K562 (cell line): ENCODE data around the gene FOXR1. TPM values are rescaled to one million over a fixed set of nuclear protein-coding genes. Genes with fewer than 3 reads are reported as not detected.
A peak's percentile ranks its signal among the peaks of the same experiment; 100 is the strongest.

Source experiments
- ATAC-seq: fragments of 200-7000 bp; cut with Tn5 transposase; 3 replicates; pipeline ENCODE4 v1.9.1; 2020; ENCODE audit warnings: moderate library complexity
- BruUV-seq: library from RNA; stranded (reverse); fragments of 400-500 nt; replicated peaks from 2 replicates; lab custom pipeline; 2021; lab: Mats Ljungman, UMichigan
- CTCF ChIA-PET: fragments of 300-600 bp; formaldehyde crosslinking; extraction: SDS; loops from one replicate; lab custom pipeline; 2021; ENCODE audit warnings: low intra/inter-chr PET ratio; lab: Yijun Ruan, JAX
- POLR2A ChIA-PET: fragments of 300-600, 350-650 bp; sonication (Branson Sonifier 250); formaldehyde crosslinking; extraction: SDS; loops from one replicate; lab custom pipeline; 2021; ENCODE audit warnings: antibody characterized with exemption, inconsistent platforms; lab: Yijun Ruan, JAX
- DNase-seq, 4 experiments: peaks; one replicate each; pipeline versions ENCODE4 v3.0.0 to v3.0.0-alpha.2; 2011 to 2018; ENCODE audit warnings: low spot score in 3 of 4, mixed read lengths in 3 of 4; ENCODE audit errors: extremely low read depth in 1 of 4
- FAIRE-seq: peaks from 2 replicates; lab custom pipeline; 2011; peaks lifted over from hg19 to GRCh38; lab: Jason Lieb, UNC
- H2AFZ ChIP-seq: 2 replicates; pipeline ENCODE4 v1.6.0; 2011; ENCODE audit warnings: low read depth, low read length, control low read depth, inconsistent platforms
- H3K27ac ChIP-seq: fragments of 200-600 bp; 3 replicates; pipeline ENCODE4 v1.8.0; 2011; ENCODE audit warnings: low read depth, mild to moderate bottlenecking, control low read depth, inconsistent platforms, low read length, moderate library complexity, mixed read lengths; ENCODE audit errors: extremely low read depth
- H3K27me3 ChIP-seq, 2 experiments: fragments of 300-600 bp in 1 of 2; 2 replicates in 1 of 2; 3 replicates in 1 of 2; pipeline versions ENCODE4 v1.6.0 to v1.8.0; 2011; ENCODE audit warnings: inconsistent platforms in 2 of 2, low read length in 2 of 2, mild to moderate bottlenecking in 1 of 2, mixed read lengths in 1 of 2, moderate library complexity in 1 of 2; ENCODE audit not compliant: control insufficient read depth in 2 of 2, insufficient read depth in 2 of 2
- H3K36me3 ChIP-seq: fragments of 300-600 bp; 3 replicates; pipeline ENCODE4 v1.8.0; 2011; ENCODE audit warnings: mild to moderate bottlenecking, low read length, inconsistent platforms; ENCODE audit not compliant: control insufficient read depth, insufficient read depth
- H3K4me1 ChIP-seq, 2 experiments: fragments of 200-600 bp in 1 of 2; replicated peaks in 1 of 2; 2 replicates in 1 of 2; 3 replicates in 1 of 2; pipeline versions ENCODE4 v1.5.1 to v1.8.0; 2011; ENCODE audit warnings: inconsistent platforms in 2 of 2, low read length in 2 of 2, mild to moderate bottlenecking in 1 of 2, mixed read lengths in 1 of 2, moderate library complexity in 1 of 2; ENCODE audit not compliant: control insufficient read depth in 2 of 2, insufficient read depth in 2 of 2
- H3K4me2 ChIP-seq: 2 replicates; pipeline ENCODE4 v1.6.1; 2011; ENCODE audit warnings: low read length, control low read depth, inconsistent platforms, mixed read lengths; ENCODE audit not compliant: insufficient read depth
- H3K4me3 ChIP-seq: fragments of 200-600 bp; sonication (generic), shearing (Covaris generic); 2 replicates; pipeline ENCODE4 v1.5.1; 2016; ENCODE audit warnings: control low read depth, inconsistent platforms
- H3K79me2 ChIP-seq: fragments of 200-600 bp; 3 replicates; pipeline ENCODE4 v1.8.0; 2011; ENCODE audit warnings: low read length, inconsistent platforms; ENCODE audit not compliant: control insufficient read depth, insufficient read depth
- H3K9ac ChIP-seq, 2 experiments: 2 replicates each; pipeline versions ENCODE4 v1.6.0 to v1.6.1; 2011; ENCODE audit warnings: low read depth in 2 of 2, low read length in 2 of 2, control low read depth in 1 of 2, inconsistent platforms in 1 of 2, mild to moderate bottlenecking in 1 of 2, mixed read lengths in 1 of 2; ENCODE audit not compliant: insufficient read depth in 1 of 2
- H3K9me1 ChIP-seq: one replicate; pipeline ENCODE4 v1.6.0; 2011; ENCODE audit warnings: inconsistent platforms, mild to moderate bottlenecking, low read length, moderate library complexity; ENCODE audit not compliant: control insufficient read depth, insufficient read depth
- H3K9me3 ChIP-seq: replicated peaks from 2 replicates; pipeline ENCODE4 v1.5.1; 2011; ENCODE audit warnings: low read depth, low read length, inconsistent platforms; ENCODE audit not compliant: control insufficient read depth, insufficient read depth
- H4K20me1 ChIP-seq: replicated peaks from 2 replicates; pipeline ENCODE4 v1.6.1; 2011; ENCODE audit warnings: low read length, inconsistent platforms, mixed read lengths; ENCODE audit not compliant: control insufficient read depth, insufficient read depth
- DPF2 ChIP-seq: fragments of 450-650 bp; IDR thresholded peaks from 2 replicates; pipeline ENCODE4 v1.6.1; 2016
- EGR1 ChIP-seq: fragments of 450-650 bp; conservative IDR thresholded peaks from 2 replicates; pipeline ENCODE4 v1.6.1; 2017; ENCODE audit warnings: mild to moderate bottlenecking
- NCOR1 ChIP-seq: fragments of 450-650 bp; IDR thresholded peaks from 2 replicates; pipeline ENCODE4 v1.6.1; 2016; ENCODE audit warnings: mild to moderate bottlenecking, moderate library complexity
- TAL1 ChIP-seq: fragments of 450-650 bp; IDR thresholded peaks from 2 replicates; pipeline ENCODE4 v1.6.1; 2016; ENCODE audit warnings: mild to moderate bottlenecking
- TCF3 ChIP-seq: sonication (generic); formaldehyde crosslinking; IDR thresholded peaks from 2 replicates; pipeline ENCODE4 v1.4.0; 2020; ENCODE audit warnings: mild to moderate bottlenecking, missing genetic modification reagents
- TCF7L2 ChIP-seq: fragments of 150-350 bp; IDR thresholded peaks from 2 replicates; pipeline ENCODE4 v1.6.1; 2016; ENCODE audit warnings: low read depth, mild to moderate bottlenecking, low read length, moderate library complexity
- TEAD4 ChIP-seq, 2 experiments: sonication (generic) in 1 of 2; formaldehyde crosslinking in 1 of 2; IDR thresholded peaks; 2 replicates each; pipeline versions ENCODE4 v1.6.1 to v1.8.0; 2012 to 2022; ENCODE audit warnings: borderline replicate concordance in 1 of 2, inconsistent platforms in 1 of 2, low read length in 1 of 2, mild to moderate bottlenecking in 1 of 2, missing genetic modification reagents in 1 of 2
- ZKSCAN1 ChIP-seq: fragments of 150-350 bp; IDR thresholded peaks from 2 replicates; pipeline ENCODE4 v1.6.1; 2016; ENCODE audit warnings: low read depth, low read length
- ZNF398 ChIP-seq: fragments of 250-450 bp; sonication (Bioruptor Pico); IDR thresholded peaks from 2 replicates; pipeline ENCODE4 v1.8.0; 2021; ENCODE audit warnings: moderate library complexity, mild to moderate bottlenecking, inconsistent platforms
- ZNF407 ChIP-seq: fragments of 450-650 bp; IDR thresholded peaks from 2 replicates; pipeline ENCODE4 v1.6.1; 2016; ENCODE audit warnings: low read depth
- ZNF655 ChIP-seq: fragments of 250-450 bp; sonication (Bioruptor Pico); IDR thresholded peaks from 2 replicates; pipeline ENCODE4 v1.5.0; 2021
- WGBS: fragments of 100-300 bp; shearing (Covaris generic); methylation state at CpG from one replicate; pipeline ENCODE4 v1.1.6; 2016; ENCODE audit warnings: low coverage, mixed read lengths; ENCODE audit not compliant: insufficient coverage; ENCODE audit errors: missing lambda C conversion rate; 5-methylcytosine and 5-hydroxymethylcytosine counted together
- in situ Hi-C: fragments of 300-500 bp; cut with MboI; formaldehyde crosslinking; loops from 4 replicates; pipeline ENCODE4 v1.15.0; 2018; ENCODE audit warnings: inconsistent platforms, mixed read lengths
- intact Hi-C: fragments of 100-400 bp; cut with micrococcal nuclease; formaldehyde crosslinking; loops from 2 replicates; pipeline ENCODE4 v1.14.2; 2022
- polyA plus RNA-seq, 8 experiments: library from polyadenylated mRNA; depleted of rRNA in 4 of 8; stranded (reverse) in 5 of 8; unstranded in 3 of 8; fragments of >200 nt; fragmentation: Nextera tagmentation in 2 of 8; fragmentation: Illumina TruSeq in 1 of 8; extraction: Ambion mirVana in 2 of 8; extraction: Trizol in 1 of 8; gene quantifications; 2 replicates each; pipeline versions ENCODE4 v1.2.1 to v1.2.3, GENCODE V29; 2011 to 2014; ENCODE audit warnings: inconsistent platforms in 1 of 8, missing spikeins in 1 of 8
- total RNA-seq, 7 experiments: library from RNA; depleted of rRNA in 6 of 7; stranded (reverse); fragments of >200 nt in 6 of 7; fragmentation: Illumina TruSeq in 2 of 7; extraction: Trizol in 2 of 7; gene quantifications; 2 replicates each; pipeline versions ENCODE4 v1.2.1 to v1.2.3, GENCODE V29; 2011 to 2021; ENCODE audit warnings: low replicate concordance in 1 of 7

Gene FOXR1
- total and polyA plus RNA-seq, 9 of the 15 experiments (the other 6 are each of a cell fraction or from before 2014, with no cell fraction given), result not detected

- H3K4me2 ChIP-seq, result peak overlapping the region; percentile 98
- TF ChIP-seq TCF7L2 (no peak), EGR1 (peak; percentile 60), TEAD4 (IDR thresholded peaks at IDR 0.05; ENCODE audit: low read length) (peak; percentile 31; the same call in 1 of the 2 replicates), TEAD4 (CRISPR knock-in tag; IDR thresholded peaks at IDR 0.05; ENCODE audit: borderline replicate concordance) (no peak), NCOR1 (peak; percentile 69; the same call in 1 of the 2 replicates), TAL1 (peak; percentile 50; the same call in 1 of the 2 replicates), DPF2 (0 out of 2 replicates have a peak, but pooled peaks have one; percentile 12), ZKSCAN1 (0 out of 2 replicates have a peak, but pooled peaks have one; percentile 31), TCF3 (CRISPR knock-in tag) (peak; percentile 59; the same call in 1 of the 2 replicates), ZNF407 (no peak), ZNF655 (CRISPR knock-in tag) (no peak), ZNF398 (no peak)
Measured at GRCh38 chr11:119029069-119029339, 57.4 kb downstream of the FOXR1 start.

More at GRCh38 chr11:119029069-119029339, 57.4 kb downstream of the FOXR1 start:
- Histone ChIP-seq H2AFZ (peak overlapping the region; percentile 35; the same call in 1 of the 2 replicates), H3K4me3 (peak overlapping the region; percentile 92; the same call in 1 of the 2 replicates), H3K9ac (peak overlapping the region; percentile 86 to 99; a peak in 3 of 4 replicates), H3K9me3 (no peaks in the 10 kb centered on the region), H3K27me3 (no peaks in the 10 kb centered on the region), H4K20me1 (peaks cover 20% of the 10 kb centered on the region), H3K36me3 (peaks cover 52% of the 10 kb centered on the region), H3K4me1 (peaks cover 45 to 53% of the 10 kb centered on the region in 2 experiments), H3K79me2 (peaks cover 43% of the 10 kb centered on the region), H3K9me1 (no peaks in the 10 kb centered on the region), H3K27ac (peak overlapping the region; percentile 92)
- BruUV-seq, result no TSS peak
- CTCF ChIA-PET, result no interaction called here
- WGBS, result 15% methylated on average over 1 of the region's 1 CpG
- DNase-seq (peak in 2 of 4 experiments; percentile 67 to 68), ATAC-seq (peak; percentile 2; the same call in 2 of the 3 replicates), FAIRE-seq (no peak)
- intact Hi-C loops (no loop called here), in situ Hi-C loops (no loop called here)
- POLR2A ChIA-PET, result interaction anchor here (0.6 to 1.2 kb wide), 6 partner anchors 11 to 295 kb away, joined by 3 to 4 read pairs (median 4); no protein-coding TSS in a partner anchor
